HT1080 (cell line): ENCODE data around the gene AMER2. TPM values are rescaled to one million over a fixed set of nuclear protein-coding genes. Genes with fewer than 3 reads are reported as not detected.

Source experiments
- small RNA-seq: library from RNA; depleted of rRNA; stranded (forward); fragments of <200 nt; gene quantifications from one replicate; pipeline ENCODE3, GENCODE V24; 2014
- total RNA-seq: library from RNA; depleted of rRNA; stranded (reverse); fragments of >200 nt; shearing (Covaris generic); gene quantifications from 2 replicates; pipeline ENCODE4 v1.2.3, GENCODE V29; 2014; rRNA removed

The AMER2 gene
- total RNA-seq, 1 experiment from 2014 or later: not detected

Small RNA genes within 50 kb of the gene (small RNA-seq; reads per million reads assigned to genes)
- gene AL359757.1: not detected
- not detected for gene AL359757.2

Other genes starting within 250 kb of the AMER2 start
- gene PABPC3, start 76.2 kb downstream of the AMER2 start, total RNA-seq: 0.20 and 0.27 TPM in 2 replicates
- gene MTMR6, start 115.2 kb upstream of the AMER2 start, total RNA-seq: 17.3 and 21.2 TPM in 2 replicates
- 71.1 and 87.6 TPM in 2 replicates for gene NUP58, start 129.3 kb upstream of the AMER2 start, total RNA-seq
- gene ATP8A2, start 199.7 kb upstream of the AMER2 start, total RNA-seq: 0.64 and 0.67 TPM in 2 replicates